HG02852 (cell line): ENCODE measurements around the gene ITGB7.
"Not testable (repeated sequence)": the region's sequence is repeated elsewhere in the genome, so short reads cannot be mapped to it uniquely, and the experiment has no call there.

Source experiments
- ATAC-seq: cut with Tn5 transposase; IDR thresholded peaks from one replicate; pipeline ENCODE4 v1.9.1; 2021; ENCODE audit warnings: mild to moderate bottlenecking, moderate library complexity; ENCODE audit not compliant: unreplicated experiment

ITGB7 gene

GRCh38 chr12:53217051-53217930, 10.2 kb upstream of the ITGB7 start:
- ATAC-seq: no peak

- no peak for ATAC-seq
Observed at GRCh38 chr12:53215497-53215896, 8.4 kb upstream of the ITGB7 start.

- no peak for ATAC-seq
Observed at GRCh38 chr12:53214687-53215455, 7.8 kb upstream of the ITGB7 start.

- no peak for ATAC-seq
Observed at GRCh38 chr12:53214221-53214620, 7.2 kb upstream of the ITGB7 start.

- no peak for ATAC-seq
Observed at GRCh38 chr12:53213348-53213747, 6.3 kb upstream of the ITGB7 start.

- no peak for ATAC-seq
Observed at GRCh38 chr12:53212931-53213330, 5.9 kb upstream of the ITGB7 start.

GRCh38 chr12:53211476-53212381, 4.7 kb upstream of the ITGB7 start:
- ATAC-seq: no peak

GRCh38 chr12:53210843-53211242, 3.8 kb upstream of the ITGB7 start:
- ATAC-seq: no peak

GRCh38 chr12:53208877-53209463, 1.9 kb upstream of the ITGB7 start:
- ATAC-seq: peak; percentile 46

- no peak for ATAC-seq
Observed at GRCh38 chr12:53208435-53208834, 1.4 kb upstream of the ITGB7 start.

GRCh38 chr12:53205747-53206419, 1.2 kb downstream of the ITGB7 start:
- peak; percentile 71 for ATAC-seq

- ATAC-seq: no peak
Observed at GRCh38 chr12:53204351-53204750, 2.7 kb downstream of the ITGB7 start.

GRCh38 chr12:53202316-53202715, 4.7 kb downstream of the ITGB7 start:
- not testable (repeated sequence) for ATAC-seq

GRCh38 chr12:53201639-53202038, 5.4 kb downstream of the ITGB7 start:
- ATAC-seq: no peak

GRCh38 chr12:53201177-53201541, 5.9 kb downstream of the ITGB7 start:
- ATAC-seq: no peak

- ATAC-seq: no peak
Observed at GRCh38 chr12:53200458-53201176, 6.4 kb downstream of the ITGB7 start.

GRCh38 chr12:53200107-53200457, 7.0 kb downstream of the ITGB7 start:
- no peak for ATAC-seq

- ATAC-seq: no peak
Observed at GRCh38 chr12:53199700-53200099, 7.4 kb downstream of the ITGB7 start.

- ATAC-seq: no peak
Observed at GRCh38 chr12:53198486-53199110, 8.5 kb downstream of the ITGB7 start.
